Choroid plexus epithelial cell (primary cell): Measurements from ENCODE around the gene LMBR1L.
A peak's percentile ranks its signal among the peaks of the same experiment; 100 is the strongest.

Experiments
- DNase-seq: peaks from one replicate; pipeline ENCODE4 v3.0.0-alpha.2; 2010; ENCODE audit warnings: low read depth
- H3K4me3 ChIP-seq: 2 replicates; pipeline ENCODE4 v1.5.1; 2011; ENCODE audit warnings: low read depth, mild to moderate bottlenecking, control low read depth, low read length, moderate library complexity
- CTCF ChIP-seq: conservative IDR thresholded peaks from 2 replicates; pipeline ENCODE4 v1.5.1; 2011; ENCODE audit warnings: low read depth, mild to moderate bottlenecking, control low read depth, inconsistent platforms, low read length, moderate library complexity

Gene LMBR1L

GRCh38 chr12:49092086-49092815, 18.4 kb downstream of the LMBR1L start:
- peak; percentile 43 for DNase-seq

GRCh38 chr12:49091836-49092085, 18.9 kb downstream of the LMBR1L start:
- no peak overlapping the region for H3K4me3 ChIP-seq
- TF ChIP-seq CTCF: no peak
- DNase-seq: no peak

More at GRCh38 chr12:49092086-49092815, 18.4 kb downstream of the LMBR1L start:
- peak overlapping the region; percentile 14 for H3K4me3 ChIP-seq
- peak; percentile 65 for TF ChIP-seq CTCF

GRCh38 chr12:49091056-49091835, 19.4 kb downstream of the LMBR1L start:
- TF ChIP-seq CTCF: no peak
- no peak for DNase-seq
- H3K4me3 ChIP-seq: no peak overlapping the region

- TF ChIP-seq CTCF: no peak
- DNase-seq: peak; percentile 54
These were observed 20.6 kb downstream of the LMBR1L start for GRCh38 chr12:49089821-49090773.

GRCh38 chr12:49088932-49089330, 21.7 kb downstream of the LMBR1L start:
- no peak for DNase-seq
- H3K4me3 ChIP-seq: no peak overlapping the region
- TF ChIP-seq CTCF: no peak

More at GRCh38 chr12:49089821-49090773, 20.6 kb downstream of the LMBR1L start:
- peak overlapping the region; percentile 37 for H3K4me3 ChIP-seq

GRCh38 chr12:49088150-49088931, 22.3 kb downstream of the LMBR1L start:
- peak; percentile 93 for TF ChIP-seq CTCF
- peak overlapping the region; percentile 30 for H3K4me3 ChIP-seq
- peak; percentile 97 for DNase-seq
